HG03159 (cell line): ENCODE results near the gene MYPN.
"Not testable (repeated sequence)": the region's sequence is repeated elsewhere in the genome, so short reads cannot be mapped to it uniquely, and the experiment has no call there.

ENCODE experiments used
- ATAC-seq: cut with Tn5 transposase; IDR thresholded peaks from one replicate; pipeline ENCODE4 v1.9.1; 2021; ENCODE audit warnings: mild to moderate bottlenecking, moderate library complexity; ENCODE audit not compliant: unreplicated experiment

MYPN gene

GRCh38 chr10:68166871-68167585, 57.7 kb downstream of the MYPN start:
- no peak for ATAC-seq

- ATAC-seq: no peak
Measured at GRCh38 chr10:68167586-68168189, 58.4 kb downstream of the MYPN start.

- ATAC-seq: peak; percentile 47
Measured at GRCh38 chr10:68171539-68172080, 62.3 kb downstream of the MYPN start.

- ATAC-seq: no peak
Measured at GRCh38 chr10:68172324-68172723, 63.0 kb downstream of the MYPN start.

GRCh38 chr10:68175949-68176348, 66.7 kb downstream of the MYPN start:
- ATAC-seq: no peak

GRCh38 chr10:68176797-68177196, 67.5 kb downstream of the MYPN start:
- ATAC-seq: no peak

- no peak for ATAC-seq
Measured at GRCh38 chr10:68178592-68178991, 69.3 kb downstream of the MYPN start.

- ATAC-seq: no peak
Measured at GRCh38 chr10:68179016-68179415, 69.7 kb downstream of the MYPN start.

- ATAC-seq: no peak
Measured at GRCh38 chr10:68180490-68180889, 71.2 kb downstream of the MYPN start.

GRCh38 chr10:68184546-68184945, 75.3 kb downstream of the MYPN start:
- no peak for ATAC-seq

- no peak for ATAC-seq
Measured at GRCh38 chr10:68185085-68185484, 75.8 kb downstream of the MYPN start.

- ATAC-seq: no peak
Measured at GRCh38 chr10:68188835-68189234, 79.5 kb downstream of the MYPN start.

GRCh38 chr10:68192113-68192512, 82.8 kb downstream of the MYPN start:
- no peak for ATAC-seq

GRCh38 chr10:68194290-68194689, 85.0 kb downstream of the MYPN start:
- ATAC-seq: no peak

- not testable (repeated sequence) for ATAC-seq
Measured at GRCh38 chr10:68195776-68196175, 86.5 kb downstream of the MYPN start.

- ATAC-seq: no peak
Measured at GRCh38 chr10:68196701-68197100, 87.4 kb downstream of the MYPN start.

GRCh38 chr10:68202960-68203353, 93.7 kb downstream of the MYPN start:
- ATAC-seq: no peak

GRCh38 chr10:68208424-68209042, 99.2 kb downstream of the MYPN start:
- ATAC-seq: peak; percentile 56

- ATAC-seq: no peak
Measured at GRCh38 chr10:68211669-68212068, 102.4 kb downstream of the MYPN start.

GRCh38 chr10:68212721-68213352, 103.5 kb downstream of the MYPN start:
- ATAC-seq: no peak

- ATAC-seq: no peak
Measured at GRCh38 chr10:68218786-68219185, 109.5 kb downstream of the MYPN start.

- ATAC-seq: no peak
Measured at GRCh38 chr10:68221196-68221595, 111.9 kb downstream of the MYPN start.
